Measurements from ENCODE around the gene C1orf226. TPM values are rescaled to one million over a fixed set of nuclear protein-coding genes. Genes with fewer than 3 reads are reported as not detected.
A peak's percentile ranks its signal among the peaks of the same experiment; 100 is the strongest.

Gene C1orf226
- total RNA-seq, 2 donors from 2014 or later = 5.1 to 6.2 TPM

GRCh38 chr1:162385702-162386101 lies 4.2 kb downstream of the C1orf226 start:
- no peaks in the 10 kb centered on the region for H3K27me3 ChIP-seq (ENCODE audit: control insufficient read depth, insufficient read depth, low read length, poor library complexity, severe bottlenecking)
- H3K9ac ChIP-seq (ENCODE audit: extremely low read depth, low read length, poor library complexity, severe bottlenecking) = no peak overlapping the region
- H3K4me3 ChIP-seq (ENCODE audit: low read length) = no peak overlapping the region
- peaks cover 3% of the 10 kb centered on the region for H3K36me3 Mint-ChIP-seq (ENCODE audit: low read depth)
- no peak overlapping the region for H3K27ac ChIP-seq (ENCODE audit: low read depth, low read length)
- H3K9me3 Mint-ChIP-seq = no peaks in the 10 kb centered on the region
- H3K27ac Mint-ChIP-seq = no peak overlapping the region
- peaks cover 26% of the 10 kb centered on the region for H3K4me1 Mint-ChIP-seq
- WGBS, 2 experiments (ENCODE audit: insufficient coverage in 1 of 2, insufficient read length in 1 of 2) = 73 to 78% methylated on average over 2 to 3 of the region's 3 CpGs
- no peaks in the 10 kb centered on the region for H3K36me3 ChIP-seq (ENCODE audit: control insufficient read depth, insufficient read depth, low read length)
- H3K27me3 Mint-ChIP-seq (ENCODE audit: insufficient read depth) = peaks cover 2% of the 10 kb centered on the region
- TF ChIP-seq CTCF (conservative IDR thresholded peaks at IDR 0.05) = no peak
- DNase-seq = peak; percentile 19
- no peaks in the 10 kb centered on the region for H3K9me3 ChIP-seq (ENCODE audit: control insufficient read depth, low read length)
- H3K4me3 Mint-ChIP-seq = no peak overlapping the region
- peaks cover 9% of the 10 kb centered on the region for H3K4me1 ChIP-seq (ENCODE audit: control insufficient read depth, insufficient read depth, low read length)

- 85 to 88% methylated on average over 6 to 8 of the region's 8 CpGs for WGBS, 2 experiments (ENCODE audit: insufficient coverage in 1 of 2, insufficient read length in 1 of 2)
- H3K9me3 Mint-ChIP-seq = no peaks in the 10 kb centered on the region
- H3K4me1 ChIP-seq (ENCODE audit: control insufficient read depth, insufficient read depth, low read length) = peaks cover 9% of the 10 kb centered on the region
- peaks cover 2% of the 10 kb centered on the region for H3K27me3 Mint-ChIP-seq (ENCODE audit: insufficient read depth)
- no peaks in the 10 kb centered on the region for H3K36me3 ChIP-seq (ENCODE audit: control insufficient read depth, insufficient read depth, low read length)
- H3K9me3 ChIP-seq (ENCODE audit: control insufficient read depth, low read length) = no peaks in the 10 kb centered on the region
- no peak overlapping the region for H3K9ac ChIP-seq (ENCODE audit: extremely low read depth, low read length, poor library complexity, severe bottlenecking)
- no peak overlapping the region for H3K4me3 ChIP-seq (ENCODE audit: low read length)
- H3K4me3 Mint-ChIP-seq = no peak overlapping the region
- H3K4me1 Mint-ChIP-seq = peaks cover 34% of the 10 kb centered on the region
- H3K27ac Mint-ChIP-seq = no peak overlapping the region
- H3K27ac ChIP-seq (ENCODE audit: low read depth, low read length) = no peak overlapping the region
- H3K36me3 Mint-ChIP-seq (ENCODE audit: low read depth) = peaks cover 3% of the 10 kb centered on the region
- DNase-seq = peak; percentile 28
- no peak for TF ChIP-seq CTCF (conservative IDR thresholded peaks at IDR 0.05)
- H3K27me3 ChIP-seq (ENCODE audit: control insufficient read depth, insufficient read depth, low read length, poor library complexity, severe bottlenecking) = no peaks in the 10 kb centered on the region
These were observed 5.0 kb downstream of the C1orf226 start for GRCh38 chr1:162386292-162387225.

- no peak overlapping the region for H3K27ac ChIP-seq (ENCODE audit: low read depth, low read length)
- no peaks in the 10 kb centered on the region for H3K9me3 Mint-ChIP-seq
- H3K4me1 Mint-ChIP-seq = peaks cover 39% of the 10 kb centered on the region
- peak; percentile 35 for DNase-seq
- no peaks in the 10 kb centered on the region for H3K36me3 ChIP-seq (ENCODE audit: control insufficient read depth, insufficient read depth, low read length)
- no peak overlapping the region for H3K27ac Mint-ChIP-seq
- no peak for TF ChIP-seq CTCF (conservative IDR thresholded peaks at IDR 0.05)
- H3K27me3 ChIP-seq (ENCODE audit: control insufficient read depth, insufficient read depth, low read length, poor library complexity, severe bottlenecking) = no peaks in the 10 kb centered on the region
- peaks cover 3% of the 10 kb centered on the region for H3K36me3 Mint-ChIP-seq (ENCODE audit: low read depth)
- no peak overlapping the region for H3K9ac ChIP-seq (ENCODE audit: extremely low read depth, low read length, poor library complexity, severe bottlenecking)
- no peak overlapping the region for H3K4me3 Mint-ChIP-seq
- 89 to 90% methylated on average over 19 to 20 of the region's 20 CpGs for WGBS, 2 experiments (ENCODE audit: insufficient coverage in 1 of 2, insufficient read length in 1 of 2)
- no peak overlapping the region for H3K4me3 ChIP-seq (ENCODE audit: low read length)
- H3K4me1 ChIP-seq (ENCODE audit: control insufficient read depth, insufficient read depth, low read length) = peaks cover 9% of the 10 kb centered on the region
- H3K27me3 Mint-ChIP-seq (ENCODE audit: insufficient read depth) = peaks cover 2% of the 10 kb centered on the region
- no peaks in the 10 kb centered on the region for H3K9me3 ChIP-seq (ENCODE audit: control insufficient read depth, low read length)
These were observed 5.9 kb downstream of the C1orf226 start for GRCh38 chr1:162387226-162388082.
